A673 (cell line): ENCODE measurements around the gene ABHD16B.

Source experiments
- EZH2 ChIP-seq: fragments of 200-600 bp; sonication (generic); IDR thresholded peaks from 2 replicates; pipeline ENCODE4 v1.6.1; 2017; ENCODE audit warnings: borderline replicate concordance, low read depth, mild to moderate bottlenecking, mixed read lengths, antibody characterized with exemption, low read length; ENCODE audit not compliant: poor library complexity, severe bottlenecking
- TF ChIP-seq, protein P1 (sequence below): fragments of 300-800, 200-600 bp; sonication (generic); conservative IDR thresholded peaks from 2 replicates; pipeline ENCODE4 v1.5.1; 2017; ENCODE audit warnings: low read depth, mild to moderate bottlenecking, antibody characterized with exemption, low read length, moderate library complexity, mixed read lengths

DNA sequence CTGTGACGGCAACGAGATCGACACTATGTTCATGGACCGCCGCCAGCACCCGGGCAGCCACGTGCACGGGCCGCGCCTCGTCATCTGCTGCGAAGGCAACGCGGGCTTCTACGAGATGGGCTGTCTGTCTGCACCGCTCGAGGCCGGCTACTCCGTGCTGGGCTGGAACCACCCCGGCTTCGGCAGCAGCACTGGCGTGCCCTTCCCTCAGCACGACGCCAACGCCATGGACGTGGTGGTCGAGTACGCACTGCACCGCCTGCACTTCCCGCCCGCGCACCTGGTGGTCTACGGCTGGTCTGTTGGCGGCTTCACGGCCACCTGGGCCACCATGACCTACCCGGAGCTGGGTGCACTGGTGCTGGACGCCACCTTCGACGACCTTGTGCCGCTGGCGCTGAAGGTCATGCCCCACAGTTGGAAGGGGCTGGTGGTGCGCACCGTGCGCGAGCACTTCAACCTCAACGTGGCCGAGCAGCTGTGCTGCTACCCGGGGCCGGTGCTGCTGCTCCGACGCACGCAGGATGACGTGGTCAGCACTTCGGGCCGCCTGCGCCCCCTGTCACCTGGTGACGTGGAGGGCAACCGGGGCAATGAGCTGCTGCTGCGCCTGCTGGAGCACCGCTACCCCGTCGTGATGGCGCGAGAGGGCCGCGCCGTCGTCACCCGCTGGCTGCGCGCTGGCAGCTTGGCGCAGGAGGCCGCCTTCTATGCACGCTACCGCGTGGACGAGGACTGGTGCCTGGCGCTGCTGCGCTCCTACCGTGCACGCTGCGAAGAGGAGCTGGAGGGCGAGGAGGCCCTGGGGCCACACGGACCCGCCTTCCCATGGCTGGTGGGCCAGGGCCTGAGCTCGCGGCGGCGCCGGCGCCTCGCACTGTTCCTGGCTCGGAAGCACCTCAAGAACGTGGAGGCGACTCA, 943 bp downstream of the ABHD16B start:
- TF ChIP-seq, protein P1, sequence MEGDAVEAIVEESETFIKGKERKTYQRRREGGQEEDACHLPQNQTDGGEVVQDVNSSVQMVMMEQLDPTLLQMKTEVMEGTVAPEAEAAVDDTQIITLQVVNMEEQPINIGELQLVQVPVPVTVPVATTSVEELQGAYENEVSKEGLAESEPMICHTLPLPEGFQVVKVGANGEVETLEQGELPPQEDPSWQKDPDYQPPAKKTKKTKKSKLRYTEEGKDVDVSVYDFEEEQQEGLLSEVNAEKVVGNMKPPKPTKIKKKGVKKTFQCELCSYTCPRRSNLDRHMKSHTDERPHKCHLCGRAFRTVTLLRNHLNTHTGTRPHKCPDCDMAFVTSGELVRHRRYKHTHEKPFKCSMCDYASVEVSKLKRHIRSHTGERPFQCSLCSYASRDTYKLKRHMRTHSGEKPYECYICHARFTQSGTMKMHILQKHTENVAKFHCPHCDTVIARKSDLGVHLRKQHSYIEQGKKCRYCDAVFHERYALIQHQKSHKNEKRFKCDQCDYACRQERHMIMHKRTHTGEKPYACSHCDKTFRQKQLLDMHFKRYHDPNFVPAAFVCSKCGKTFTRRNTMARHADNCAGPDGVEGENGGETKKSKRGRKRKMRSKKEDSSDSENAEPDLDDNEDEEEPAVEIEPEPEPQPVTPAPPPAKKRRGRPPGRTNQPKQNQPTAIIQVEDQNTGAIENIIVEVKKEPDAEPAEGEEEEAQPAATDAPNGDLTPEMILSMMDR, result no peak
- TF ChIP-seq EZH2, result no peak
